Tibial artery (tissue), 4 donors: Measurements from ENCODE around the gene SPATA3.

ENCODE experiments used
- DNase-seq, 2 donors: peaks; one replicate each; pipeline ENCODE4 v3.0.0-alpha.2; 2019
- H3K27ac ChIP-seq, 2 donors: fragments of 200-600 bp; sonication (generic) in 1 of 2; 1 replicate in 1 of 2; 2 replicates in 1 of 2; pipeline ENCODE4 v1.5.1; 2018 to 2019; ENCODE audit warnings: mild to moderate bottlenecking in 1 of 2
- H3K27me3 ChIP-seq, 2 donors: fragments of 200-600 bp; sonication (generic) in 1 of 2; one replicate each; pipeline versions ENCODE4 v1.5.1 to v1.6.0; 2016 to 2019
- H3K36me3 ChIP-seq, 3 donors: fragments of 200-600 bp; sonication (generic) in 2 of 3; one replicate each; pipeline ENCODE4 v1.5.1; 2016 to 2019; ENCODE audit warnings: mild to moderate bottlenecking in 2 of 3
- H3K4me1 ChIP-seq, 4 donors: fragments of 200-600 bp; sonication (generic) in 2 of 4; 1 replicate in 3 of 4; 2 replicates in 1 of 4; pipeline ENCODE4 v1.5.1; 2016 to 2019
- H3K4me3 ChIP-seq, 2 donors: fragments of 200-600 bp; sonication (generic) in 1 of 2; 1 replicate in 1 of 2; 2 replicates in 1 of 2; pipeline ENCODE4 v1.5.1; 2018 to 2019; ENCODE audit warnings: mild to moderate bottlenecking in 2 of 2
- H3K9me3 ChIP-seq, 3 donors: fragments of 200-600 bp; sonication (generic) in 1 of 3; one replicate each; pipeline ENCODE4 v1.5.1; 2016 to 2019
- CTCF ChIP-seq, 2 experiments: fragments of 200-600 bp in 1 of 2; fragments of 450-650 bp in 1 of 2; IDR thresholded peaks; one replicate each; pipeline ENCODE4 v1.5.1; 2017 to 2019; ENCODE audit warnings: antibody characterized with exemption in 2 of 2, mild to moderate bottlenecking in 1 of 2, moderate library complexity in 1 of 2
- intact Hi-C: fragments of 100-400 bp; cut with DNase I; formaldehyde crosslinking; loops from one replicate; pipeline ENCODE4 v1.15.0; 2023; ENCODE audit warnings: low total_unique reads

The SPATA3 gene

GRCh38 chr2:230981704-230982103, 14.2 kb upstream of the SPATA3 start:
- Histone ChIP-seq H3K27ac (no peak overlapping the region), H3K4me3 (no peak overlapping the region), H3K27me3 (peaks cover 0 to 2% of the 10 kb centered on the region in 2 donors), H3K4me1 (peaks cover 0 to 1% (median under 1%) of the 10 kb centered on the region in 4 donors), H3K36me3 (no peaks in the 10 kb centered on the region), H3K9me3 (no peaks in the 10 kb centered on the region)
- TF ChIP-seq CTCF (IDR thresholded peaks at IDR 0.05): no peak
- no peak for DNase-seq
- intact Hi-C loops: no loop called here

GRCh38 chr2:230982126-230982525, 13.8 kb upstream of the SPATA3 start:
- H3K27me3 ChIP-seq: peaks cover 0 to 6% of the 10 kb centered on the region in 2 donors
- TF ChIP-seq CTCF (IDR thresholded peaks at IDR 0.05): no peak
- H3K27ac ChIP-seq: no peak overlapping the region
- DNase-seq: no peak
- H3K9me3 ChIP-seq: no peaks in the 10 kb centered on the region
- H3K4me3 ChIP-seq: no peak overlapping the region
- no peaks in the 10 kb centered on the region for H3K36me3 ChIP-seq
- H3K4me1 ChIP-seq: peaks cover 0 to 5% (median 4%) of the 10 kb centered on the region in 4 donors
- intact Hi-C loops: no loop called here

GRCh38 chr2:230982528-230982927, 13.4 kb upstream of the SPATA3 start:
- DNase-seq: no peak
- H3K27ac ChIP-seq: no peak overlapping the region
- H3K27me3 ChIP-seq: peaks cover 0 to 6% of the 10 kb centered on the region in 2 donors
- H3K9me3 ChIP-seq: no peaks in the 10 kb centered on the region
- peaks cover 0 to 5% (median 5%) of the 10 kb centered on the region in 4 donors for H3K4me1 ChIP-seq
- intact Hi-C loops: no loop called here
- no peak for TF ChIP-seq CTCF (IDR thresholded peaks at IDR 0.05)
- H3K4me3 ChIP-seq: no peak overlapping the region
- H3K36me3 ChIP-seq: no peaks in the 10 kb centered on the region

GRCh38 chr2:230983566-230983965, 12.4 kb upstream of the SPATA3 start:
- H3K27ac ChIP-seq: no peak overlapping the region
- no peak overlapping the region for H3K4me3 ChIP-seq
- peaks cover 0 to 6% of the 10 kb centered on the region in 2 donors for H3K27me3 ChIP-seq
- intact Hi-C loops: no loop called here
- no peak for TF ChIP-seq CTCF (IDR thresholded peaks at IDR 0.05)
- peaks cover 0 to 5% (median 5%) of the 10 kb centered on the region in 4 donors for H3K4me1 ChIP-seq
- no peaks in the 10 kb centered on the region for H3K9me3 ChIP-seq
- DNase-seq: no peak
- H3K36me3 ChIP-seq: no peaks in the 10 kb centered on the region

- no peak overlapping the region for H3K4me3 ChIP-seq
- intact Hi-C loops: loop anchor here (5.0 kb wide), 1 partner anchor 137 kb away; no protein-coding TSS in a partner anchor
- no peaks in the 10 kb centered on the region for H3K9me3 ChIP-seq
- DNase-seq: no peak
- H3K4me1 ChIP-seq: peaks cover 0 to 5% (median 5%) of the 10 kb centered on the region in 4 donors
- no peak for TF ChIP-seq CTCF (IDR thresholded peaks at IDR 0.05)
- H3K27me3 ChIP-seq: peaks cover 0 to 6% of the 10 kb centered on the region in 2 donors
- H3K36me3 ChIP-seq: no peaks in the 10 kb centered on the region
- H3K27ac ChIP-seq: no peak overlapping the region
Measured at GRCh38 chr2:230984393-230985220, 11.3 kb upstream of the SPATA3 start.
